ENCODE results near the gene LHFPL3.
"Not testable (repeated sequence)": the region's sequence is repeated elsewhere in the genome, so short reads cannot be mapped to it uniquely, and the experiment has no call there.

DNA sequence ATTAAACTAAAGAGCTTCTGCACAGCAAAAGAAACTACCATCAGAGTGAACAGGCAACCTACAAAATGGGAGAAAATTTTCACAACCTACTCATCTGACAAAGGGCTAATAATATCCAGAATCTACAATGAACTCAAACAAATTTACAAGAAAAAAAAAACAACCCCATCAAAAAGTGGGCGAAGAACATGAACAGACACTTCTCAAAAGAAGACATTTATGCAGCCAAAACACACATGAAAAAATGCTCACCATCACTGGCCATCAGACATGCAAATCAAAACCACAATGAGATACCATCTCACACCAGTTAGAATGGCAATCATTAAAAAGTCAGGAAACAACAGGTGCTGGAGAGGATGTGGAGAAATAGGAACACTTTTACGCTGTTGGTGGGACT, 46.7 kb upstream of the LHFPL3 start:
- TF ChIP-seq POLR2A (IDR thresholded peaks at IDR 0.05): not testable (repeated sequence)
- TF ChIP-seq, protein P1, sequence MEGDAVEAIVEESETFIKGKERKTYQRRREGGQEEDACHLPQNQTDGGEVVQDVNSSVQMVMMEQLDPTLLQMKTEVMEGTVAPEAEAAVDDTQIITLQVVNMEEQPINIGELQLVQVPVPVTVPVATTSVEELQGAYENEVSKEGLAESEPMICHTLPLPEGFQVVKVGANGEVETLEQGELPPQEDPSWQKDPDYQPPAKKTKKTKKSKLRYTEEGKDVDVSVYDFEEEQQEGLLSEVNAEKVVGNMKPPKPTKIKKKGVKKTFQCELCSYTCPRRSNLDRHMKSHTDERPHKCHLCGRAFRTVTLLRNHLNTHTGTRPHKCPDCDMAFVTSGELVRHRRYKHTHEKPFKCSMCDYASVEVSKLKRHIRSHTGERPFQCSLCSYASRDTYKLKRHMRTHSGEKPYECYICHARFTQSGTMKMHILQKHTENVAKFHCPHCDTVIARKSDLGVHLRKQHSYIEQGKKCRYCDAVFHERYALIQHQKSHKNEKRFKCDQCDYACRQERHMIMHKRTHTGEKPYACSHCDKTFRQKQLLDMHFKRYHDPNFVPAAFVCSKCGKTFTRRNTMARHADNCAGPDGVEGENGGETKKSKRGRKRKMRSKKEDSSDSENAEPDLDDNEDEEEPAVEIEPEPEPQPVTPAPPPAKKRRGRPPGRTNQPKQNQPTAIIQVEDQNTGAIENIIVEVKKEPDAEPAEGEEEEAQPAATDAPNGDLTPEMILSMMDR (IDR thresholded peaks at IDR 0.05): not testable (repeated sequence)

Data from adrenal gland (tissue), 5 donors.